Raji (cell line): ENCODE measurements around the gene CDKN2A.

ENCODE experiments used
- POLR2A ChIP-seq: IDR thresholded peaks from 2 replicates; pipeline ENCODE4 v1.6.1; 2011; ENCODE audit warnings: low read depth, low read length, control low read depth; ENCODE audit not compliant: insufficient read depth

Gene CDKN2A

GRCh38 chr9:22026696-22027095 lies 32.5 kb upstream of the CDKN2A start:
- no peak for TF ChIP-seq POLR2A

- TF ChIP-seq POLR2A = no peak
Measured at GRCh38 chr9:22022396-22022795, 28.2 kb upstream of the CDKN2A start.

DNA sequence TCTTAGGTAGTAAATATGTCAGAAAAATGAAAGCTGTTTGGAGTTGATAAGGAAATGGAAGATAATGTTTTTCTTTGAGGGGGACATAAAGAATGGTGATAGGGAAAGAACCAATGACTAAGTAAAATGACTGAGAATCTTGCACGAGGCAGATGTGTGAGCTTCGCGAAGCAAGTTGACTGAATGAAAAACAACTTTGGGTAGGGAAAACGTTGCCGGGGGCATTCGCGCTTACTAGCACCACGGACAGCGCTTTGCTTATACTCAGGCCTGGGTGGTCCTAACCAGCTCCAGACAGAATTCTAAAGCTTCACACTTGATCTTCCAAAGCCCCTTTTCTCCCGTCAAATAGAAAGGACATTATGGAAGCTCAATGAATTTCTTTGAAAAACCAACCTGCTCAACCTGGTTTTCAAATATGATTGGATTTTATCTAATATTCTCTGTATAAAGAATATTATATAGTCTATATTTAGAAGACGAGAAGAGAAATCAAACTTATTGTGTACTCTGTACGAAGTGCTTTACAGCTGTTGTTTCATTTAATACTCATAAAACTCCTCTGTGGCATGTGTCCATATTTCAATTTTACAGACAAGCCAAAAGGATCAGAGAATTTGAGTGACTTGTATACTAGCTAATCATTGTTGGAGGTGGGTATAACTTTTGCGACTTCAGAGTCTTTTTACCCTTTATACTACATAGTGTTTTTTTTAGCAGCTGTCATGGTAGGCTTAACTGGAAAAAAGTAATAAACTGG lies 16.9 kb upstream of the CDKN2A start:
- TF ChIP-seq POLR2A = no peak

DNA sequence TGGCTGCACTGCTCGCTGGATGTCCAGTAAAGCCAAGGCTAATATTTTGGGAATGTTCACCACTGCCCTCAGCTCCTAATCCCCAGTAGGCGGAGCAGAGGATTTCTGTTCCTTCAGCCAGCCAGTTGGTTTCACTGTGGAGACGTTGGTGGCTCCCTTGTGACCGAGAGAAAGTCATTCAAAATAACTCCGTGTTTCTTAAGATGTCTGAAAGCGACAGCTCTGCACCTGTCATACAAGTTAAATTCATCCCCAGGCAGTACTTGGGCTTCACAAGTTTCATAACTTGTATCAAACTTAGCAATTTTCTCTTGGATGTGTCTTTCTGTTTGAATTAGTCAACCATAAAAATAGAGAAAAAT lies 15.3 kb upstream of the CDKN2A start:
- peak; percentile 93 for TF ChIP-seq POLR2A

DNA sequence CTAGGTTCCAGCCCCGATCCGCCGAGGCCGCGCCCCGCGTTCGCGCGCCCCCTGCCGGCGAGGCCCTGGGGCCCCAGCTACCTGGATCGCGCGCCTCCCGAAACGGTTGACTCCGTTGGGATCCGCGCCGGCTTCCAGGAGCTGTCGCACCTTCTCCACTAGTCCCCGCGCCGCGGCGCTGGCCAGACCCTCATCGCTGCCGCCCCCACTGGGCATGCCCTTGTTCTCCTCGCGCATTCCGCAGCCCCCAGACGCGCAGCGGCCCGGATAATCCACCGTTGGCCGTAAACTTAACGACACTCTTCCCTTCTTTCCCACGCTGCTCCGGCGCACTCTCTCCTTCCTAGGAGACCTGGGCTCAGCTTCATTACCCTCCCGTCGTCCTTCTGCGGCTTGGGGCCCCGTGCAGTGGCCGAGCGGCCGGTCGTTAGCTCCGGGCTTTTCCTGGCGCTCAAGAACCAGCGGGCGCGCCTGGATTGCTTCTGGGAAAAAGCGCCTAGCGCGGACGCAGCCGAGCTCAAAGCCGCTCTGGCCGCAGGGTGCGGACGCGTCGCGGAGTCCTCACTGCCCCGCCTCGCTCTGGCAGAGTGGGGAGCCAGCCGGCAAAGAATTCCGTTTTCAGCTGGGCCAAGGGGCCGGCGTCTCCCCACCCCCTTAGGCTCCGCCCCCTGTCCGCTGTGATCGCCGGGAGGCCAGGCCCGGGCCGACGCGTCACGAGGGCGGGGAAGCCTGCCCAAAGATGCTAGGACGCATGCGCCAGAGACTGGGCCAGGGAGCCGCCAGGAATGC lies 14.7 kb upstream of the CDKN2A start, which contains the start of gene CDKN2B:
Gene CDKN2B (minus strand): TSS at position 589 of the 789 bp plus-strand sequence. CDS start 352 bp downstream, at position 237.
- no peak for TF ChIP-seq POLR2A

DNA sequence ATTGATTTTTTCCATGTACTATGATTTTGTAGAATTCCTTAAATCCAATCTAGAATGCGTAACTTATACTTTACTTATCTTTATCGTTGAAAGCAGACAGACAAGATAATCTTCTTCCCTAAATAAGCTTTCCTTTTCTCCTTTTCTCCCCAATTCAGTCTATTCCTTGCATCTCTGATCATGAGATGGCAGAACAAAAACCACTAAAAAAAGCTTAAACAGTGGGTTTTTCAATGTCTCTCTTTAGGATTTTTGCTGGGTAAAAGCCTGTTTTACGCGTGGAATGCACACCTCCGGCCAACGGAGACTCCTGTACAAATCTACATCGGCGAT lies 14.2 kb upstream of the CDKN2A start:
- TF ChIP-seq POLR2A = no peak

DNA sequence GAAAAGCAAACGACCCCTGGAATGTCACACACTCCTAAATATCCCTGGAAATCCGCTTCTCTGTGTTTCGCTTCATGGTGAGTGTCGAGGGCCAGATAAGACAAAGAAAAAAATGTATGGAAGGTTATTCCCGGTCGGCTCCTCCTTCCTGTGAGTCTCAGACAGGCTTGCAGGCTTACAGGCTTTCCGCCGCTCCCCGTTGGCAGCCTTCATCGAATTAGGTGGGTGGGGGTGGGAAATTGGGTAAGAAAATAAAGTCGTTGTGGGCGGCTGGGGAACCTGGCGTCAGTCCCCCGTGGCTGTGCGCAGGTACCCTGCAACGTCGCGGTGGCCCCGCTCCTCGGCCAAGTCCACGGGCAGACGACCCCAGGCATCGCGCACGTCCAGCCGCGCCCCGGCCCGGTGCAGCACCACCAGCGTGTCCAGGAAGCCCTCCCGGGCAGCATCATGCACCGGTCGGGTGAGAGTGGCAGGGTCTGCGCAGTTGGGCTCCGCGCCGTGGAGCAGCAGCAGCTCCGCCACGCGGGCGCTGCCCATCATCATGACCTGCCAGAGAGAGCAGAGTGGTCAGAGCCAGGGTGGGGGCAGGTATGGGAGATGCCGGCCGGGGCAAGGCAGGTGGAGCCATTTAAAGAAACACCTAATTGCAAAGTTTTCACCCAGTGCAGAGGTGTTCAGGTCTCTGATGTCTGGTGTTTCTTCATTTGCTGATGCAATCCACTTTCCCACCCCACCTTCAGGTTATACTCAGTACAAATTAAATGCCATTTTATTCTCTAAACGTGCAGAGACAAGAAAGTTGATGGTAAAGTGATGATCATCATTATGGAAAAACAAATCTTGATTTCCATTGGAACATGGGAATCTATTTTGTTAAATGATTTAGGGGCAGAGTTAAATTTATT lies 11.8 kb upstream of the CDKN2A start:
- no peak for TF ChIP-seq POLR2A

DNA sequence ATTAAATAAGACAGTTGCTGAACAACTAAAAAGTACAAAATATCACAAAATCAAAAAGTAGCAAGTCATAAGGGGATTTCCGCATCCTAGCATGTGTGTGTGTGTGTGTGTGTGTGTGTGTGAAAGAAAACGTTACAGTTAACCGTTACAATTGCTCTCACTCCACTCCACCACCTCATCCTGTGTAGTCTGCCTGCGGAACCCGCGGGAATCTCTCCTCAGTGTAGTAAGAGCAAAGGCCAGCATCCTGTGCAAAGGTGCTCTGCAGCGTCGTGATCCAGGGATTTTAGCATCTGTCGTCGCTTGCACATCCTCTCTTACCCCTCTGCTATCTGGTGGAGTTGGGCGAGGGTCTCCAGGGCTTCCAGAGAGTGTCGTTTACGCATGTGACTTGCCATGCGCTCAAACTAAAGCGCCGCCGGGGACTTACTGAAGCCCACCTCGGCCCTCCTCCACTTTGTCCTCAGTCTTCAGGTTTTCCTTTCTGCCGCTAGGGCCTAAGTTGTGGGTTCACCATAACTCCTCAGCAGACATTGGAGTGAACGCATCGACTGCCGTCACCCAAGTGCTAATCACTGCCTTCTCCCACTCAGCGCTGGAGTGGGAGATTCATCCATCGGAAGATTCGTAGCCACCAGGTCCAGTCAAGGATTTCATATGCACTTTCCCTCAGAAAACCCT lies 11.0 kb upstream of the CDKN2A start:
- TF ChIP-seq POLR2A = no peak

GRCh38 chr9:22002038-22002437 lies 7.8 kb upstream of the CDKN2A start:
- TF ChIP-seq POLR2A = no peak

DNA sequence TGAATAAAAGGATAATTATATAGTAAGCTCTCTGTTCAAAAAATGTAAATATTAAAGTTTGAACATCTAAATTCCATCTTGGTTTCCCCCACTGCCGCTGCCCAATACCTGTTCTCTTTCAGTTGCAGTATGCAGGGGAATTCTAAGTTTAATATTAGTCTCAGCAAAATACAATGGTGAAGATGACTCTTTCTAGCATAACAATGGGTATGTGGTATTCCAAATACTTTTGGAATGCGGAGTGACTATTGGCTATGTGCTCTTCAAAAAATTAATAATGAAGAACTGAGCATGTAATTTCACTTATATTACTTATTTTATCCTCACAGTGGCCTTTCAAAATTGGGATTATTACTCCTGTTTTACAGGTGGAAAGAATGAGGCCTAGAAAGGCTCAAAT lies 3.8 kb upstream of the CDKN2A start:
- no peak for TF ChIP-seq POLR2A

GRCh38 chr9:21997480-21997879 lies 3.3 kb upstream of the CDKN2A start:
- no peak for TF ChIP-seq POLR2A

DNA sequence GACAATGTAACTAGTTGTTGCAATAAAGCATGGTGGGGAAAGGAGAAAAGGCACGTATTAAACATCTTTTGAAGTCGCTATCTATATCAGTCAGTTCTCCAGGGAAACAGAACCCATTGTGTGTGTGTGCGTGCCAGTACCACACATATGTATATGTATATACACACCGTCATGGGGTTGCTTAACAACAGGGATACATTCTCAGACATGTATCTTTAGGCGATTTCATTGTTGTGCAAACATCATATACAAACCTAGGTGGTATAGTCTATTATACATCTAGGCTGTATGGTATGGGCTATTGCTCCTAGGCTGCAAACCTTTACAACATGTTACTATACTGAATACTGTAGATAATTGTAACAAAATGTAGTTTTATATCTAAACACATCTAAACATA lies 2.7 kb upstream of the CDKN2A start:
- TF ChIP-seq POLR2A = no peak

DNA sequence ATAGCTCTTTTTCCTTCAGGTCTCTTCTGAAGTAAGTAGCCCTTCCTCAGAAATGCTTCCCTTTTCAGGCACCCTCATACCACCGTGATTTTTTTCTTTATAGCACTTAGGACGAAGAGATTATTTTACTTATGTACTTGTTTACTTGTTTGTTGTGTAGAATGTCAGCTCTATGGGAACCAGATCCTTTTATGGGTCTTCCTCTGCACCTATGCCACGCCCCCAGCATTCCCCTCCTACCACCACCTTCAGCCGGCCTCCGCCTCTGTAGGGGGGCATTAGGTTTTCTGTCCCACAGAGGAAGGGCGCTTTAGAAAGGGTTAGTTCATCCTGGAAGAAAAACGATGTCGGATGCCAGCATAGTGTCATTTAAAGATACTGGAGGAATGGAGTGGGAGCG lies 2.2 kb upstream of the CDKN2A start:
- TF ChIP-seq POLR2A = no peak

DNA sequence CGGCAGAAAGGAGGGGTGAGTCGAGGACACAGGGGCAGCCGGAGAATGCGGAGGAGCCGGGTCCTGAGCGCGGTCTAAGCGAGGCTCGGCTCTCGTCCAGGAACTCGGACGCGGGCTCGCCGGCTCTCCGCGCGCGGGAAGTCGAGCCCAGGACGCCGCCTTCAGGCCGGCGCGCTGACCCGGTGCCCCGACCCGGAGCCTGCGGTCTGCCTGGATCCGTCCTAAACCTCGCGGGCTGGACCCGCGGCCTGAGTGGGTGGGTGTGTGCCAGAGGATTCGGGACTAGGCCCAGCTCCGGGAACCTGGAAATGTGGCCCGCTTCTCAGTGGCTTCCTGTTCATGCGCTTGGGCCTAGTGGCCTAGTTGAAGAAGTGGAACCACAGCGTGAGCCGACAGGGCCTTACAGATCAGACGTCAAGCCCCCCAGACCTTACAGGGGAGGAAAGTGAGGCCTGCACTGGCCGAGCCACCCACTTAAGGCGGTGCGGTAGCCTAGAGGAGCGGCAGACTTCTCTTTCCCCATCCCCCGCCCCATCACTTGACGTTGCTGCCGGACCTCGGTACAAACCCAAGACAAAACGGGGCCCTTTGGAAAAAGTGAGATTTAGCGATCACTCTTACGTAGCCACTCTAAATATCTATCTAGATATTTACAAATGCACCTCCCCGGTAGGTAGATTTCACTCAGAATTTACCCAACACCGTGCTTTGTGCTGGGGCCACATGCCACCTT lies 1.6 kb upstream of the CDKN2A start:
- TF ChIP-seq POLR2A = no peak

DNA sequence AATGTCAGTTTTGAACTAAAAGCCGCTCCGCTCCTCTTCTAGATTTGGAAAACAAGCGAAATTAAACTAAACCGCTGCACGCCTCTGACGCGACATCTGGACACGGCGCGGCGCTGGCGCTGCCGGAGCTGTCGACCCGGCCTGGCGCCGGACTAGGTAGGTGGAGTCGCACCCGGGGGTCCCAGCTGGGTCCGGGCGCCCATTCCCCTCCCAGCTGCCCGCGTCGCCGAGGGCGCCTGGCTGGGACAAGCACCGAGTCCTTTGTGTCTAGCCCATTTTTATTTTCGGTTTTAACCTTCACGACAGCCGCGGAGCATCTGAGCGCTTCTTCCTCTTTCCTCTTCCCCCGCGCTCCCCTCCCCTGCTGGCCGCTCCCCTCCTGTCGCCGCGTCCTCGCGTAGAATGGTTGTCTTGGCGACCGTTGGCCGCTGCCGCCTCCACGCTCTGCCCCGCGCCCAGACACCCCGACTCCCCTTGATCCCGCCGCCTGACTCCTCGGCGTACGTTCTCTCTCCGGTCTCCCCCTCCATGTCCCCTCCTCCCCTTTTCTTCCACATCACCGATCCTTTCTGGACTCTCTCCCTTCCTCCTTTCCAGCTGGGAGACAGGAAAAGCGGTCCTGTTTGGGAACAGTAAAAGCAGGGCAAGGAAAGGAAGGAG lies 944 bp upstream of the CDKN2A start:
- TF ChIP-seq POLR2A = peak; percentile 60
